Neural progenitor cell (in vitro differentiated cells): ENCODE measurements around the gene FAM8A1.
"Not testable (repeated sequence)": the region's sequence is repeated elsewhere in the genome, so short reads cannot be mapped to it uniquely, and the experiment has no call there.

Experiments used
- EZH2 ChIP-seq: fragments of 200-600 bp; sonication (generic); IDR thresholded peaks from 2 replicates; pipeline ENCODE4 v1.6.1; 2017; ENCODE audit warnings: antibody characterized with exemption, mild to moderate bottlenecking, moderate library complexity
- EZH2phosphoT487 ChIP-seq: fragments of 200-600 bp; sonication (generic); IDR thresholded peaks from 2 replicates; pipeline ENCODE4 v1.6.1; 2017; ENCODE audit warnings: antibody characterized with exemption
- TF ChIP-seq, protein P1 (sequence below): fragments of 200-600 bp; sonication (generic); IDR thresholded peaks from 2 replicates; pipeline ENCODE4 v1.5.1; 2017; ENCODE audit warnings: antibody characterized with exemption, mild to moderate bottlenecking

DNA sequence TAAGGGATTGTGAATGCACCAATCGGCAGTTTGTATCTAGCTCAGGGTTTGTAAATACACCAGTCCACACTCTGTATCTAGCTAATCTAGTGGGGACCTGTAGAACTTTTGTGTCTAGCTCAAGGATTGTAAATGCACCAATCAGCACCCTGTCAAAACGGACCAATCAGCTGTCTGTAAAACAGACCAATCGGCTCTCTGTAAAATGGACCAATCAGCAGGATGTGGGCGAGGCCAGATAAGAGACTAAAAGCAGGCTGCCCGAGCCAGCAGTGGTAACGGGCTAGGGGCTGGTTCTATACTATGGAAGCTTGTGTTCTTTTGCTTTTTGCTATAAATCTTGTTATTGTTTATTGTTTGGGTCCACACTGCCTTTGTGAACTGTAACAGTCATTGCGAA, 18.8 kb upstream of the FAM8A1 start:
- TF ChIP-seq, protein P1, sequence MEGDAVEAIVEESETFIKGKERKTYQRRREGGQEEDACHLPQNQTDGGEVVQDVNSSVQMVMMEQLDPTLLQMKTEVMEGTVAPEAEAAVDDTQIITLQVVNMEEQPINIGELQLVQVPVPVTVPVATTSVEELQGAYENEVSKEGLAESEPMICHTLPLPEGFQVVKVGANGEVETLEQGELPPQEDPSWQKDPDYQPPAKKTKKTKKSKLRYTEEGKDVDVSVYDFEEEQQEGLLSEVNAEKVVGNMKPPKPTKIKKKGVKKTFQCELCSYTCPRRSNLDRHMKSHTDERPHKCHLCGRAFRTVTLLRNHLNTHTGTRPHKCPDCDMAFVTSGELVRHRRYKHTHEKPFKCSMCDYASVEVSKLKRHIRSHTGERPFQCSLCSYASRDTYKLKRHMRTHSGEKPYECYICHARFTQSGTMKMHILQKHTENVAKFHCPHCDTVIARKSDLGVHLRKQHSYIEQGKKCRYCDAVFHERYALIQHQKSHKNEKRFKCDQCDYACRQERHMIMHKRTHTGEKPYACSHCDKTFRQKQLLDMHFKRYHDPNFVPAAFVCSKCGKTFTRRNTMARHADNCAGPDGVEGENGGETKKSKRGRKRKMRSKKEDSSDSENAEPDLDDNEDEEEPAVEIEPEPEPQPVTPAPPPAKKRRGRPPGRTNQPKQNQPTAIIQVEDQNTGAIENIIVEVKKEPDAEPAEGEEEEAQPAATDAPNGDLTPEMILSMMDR = not testable (repeated sequence)
- not testable (repeated sequence) for TF ChIP-seq EZH2, EZH2phosphoT487
